ENCODE results near the gene PNPLA6.
A peak's percentile ranks its signal among the peaks of the same experiment; 100 is the strongest.

PNPLA6 gene

GRCh38 chr19:7516333-7516732 lies 19.2 kb upstream of the PNPLA6 start:
- DNase-seq, result no peak

- DNase-seq, result no peak
These were observed 18.6 kb upstream of the PNPLA6 start for GRCh38 chr19:7516878-7517277.

GRCh38 chr19:7519361-7520130 lies 16.0 kb upstream of the PNPLA6 start:
- DNase-seq, result no peak

GRCh38 chr19:7520131-7521051 lies 15.1 kb upstream of the PNPLA6 start:
- DNase-seq, result no peak

- no peak for DNase-seq
These were observed 13.9 kb upstream of the PNPLA6 start for GRCh38 chr19:7521551-7522071.

GRCh38 chr19:7522072-7522922 lies 13.2 kb upstream of the PNPLA6 start, which contains the start of gene MCOLN1:
TSS of gene MCOLN1 (plus strand) at chr19:7522624. CDS start at chr19:7522751, 127 bp downstream.
- peak; percentile 94 for DNase-seq

GRCh38 chr19:7522923-7523667 lies 12.4 kb upstream of the PNPLA6 start:
- DNase-seq, result no peak

GRCh38 chr19:7524523-7524922 lies 11.0 kb upstream of the PNPLA6 start:
- no peak for DNase-seq

- DNase-seq, result no peak
These were observed 10.4 kb upstream of the PNPLA6 start for GRCh38 chr19:7524992-7525739.

- DNase-seq, result no peak
These were observed 9.2 kb upstream of the PNPLA6 start for GRCh38 chr19:7526059-7526929.

GRCh38 chr19:7527516-7528191 lies 7.9 kb upstream of the PNPLA6 start:
- no peak for DNase-seq

- DNase-seq, result no peak
These were observed 7.4 kb upstream of the PNPLA6 start for GRCh38 chr19:7528192-7528519.

- DNase-seq, result no peak
These were observed 6.8 kb upstream of the PNPLA6 start for GRCh38 chr19:7528522-7529245.

GRCh38 chr19:7529246-7529600 lies 6.3 kb upstream of the PNPLA6 start:
- no peak for DNase-seq

GRCh38 chr19:7529610-7530490 lies 5.7 kb upstream of the PNPLA6 start:
- no peak for DNase-seq

GRCh38 chr19:7533281-7533885 lies 2.1 kb upstream of the PNPLA6 start:
- no peak for DNase-seq

- DNase-seq, result peak; percentile 72
These were observed 1.5 kb upstream of the PNPLA6 start for GRCh38 chr19:7533925-7534480.
